Urinary bladder (tissue), 4 donors: Measurements from ENCODE around the gene GMEB1. TPM values are rescaled to one million over a fixed set of nuclear protein-coding genes. Genes with fewer than 3 reads are reported as not detected.
"Not testable (repeated sequence)": the region's sequence is repeated elsewhere in the genome, so short reads cannot be mapped to it uniquely, and the experiment has no call there.

ENCODE experiments used
- DNase-seq: peaks from one replicate; pipeline ENCODE4 v3.0.0-alpha.2; 2015; ENCODE audit errors: extremely low spot score
- H3K27ac ChIP-seq: one replicate; pipeline ENCODE4 v1.5.1; 2013; ENCODE audit warnings: low read depth, mild to moderate bottlenecking, moderate library complexity
- H3K36me3 ChIP-seq: one replicate; pipeline ENCODE4 v1.6.1; 2013; ENCODE audit warnings: mild to moderate bottlenecking, moderate library complexity; ENCODE audit not compliant: insufficient read depth
- H3K4me1 ChIP-seq: one replicate; pipeline ENCODE4 v1.6.1; 2013; ENCODE audit warnings: mild to moderate bottlenecking, moderate library complexity; ENCODE audit not compliant: insufficient read depth
- H3K4me3 ChIP-seq: one replicate; pipeline ENCODE4 v1.5.1; 2013; ENCODE audit warnings: low read depth, low read length
- WGBS: extraction: QIAGEN DNeasy Blood & Tissue Kit; methylation state at CpG from one replicate; pipeline ENCODE4 v1.1.7; 2013; 5-methylcytosine and 5-hydroxymethylcytosine counted together
- polyA plus RNA-seq: library from polyadenylated mRNA; stranded (reverse); fragments of 200-250 nt; gene quantifications from one replicate; pipeline ENCODE4 v1.2.3, GENCODE V29; 2013
- total RNA-seq: library from RNA; depleted of rRNA; stranded (reverse); fragments of >200 nt; gene quantifications from one replicate; pipeline ENCODE4 v1.2.3, GENCODE V29; 2014
- donor health status: healthy with polysubstance abuse.
- donor health status: healthy.

The GMEB1 gene
- total and polyA plus RNA-seq, 2 donors = 7.4 to 8.7 TPM

DNA sequence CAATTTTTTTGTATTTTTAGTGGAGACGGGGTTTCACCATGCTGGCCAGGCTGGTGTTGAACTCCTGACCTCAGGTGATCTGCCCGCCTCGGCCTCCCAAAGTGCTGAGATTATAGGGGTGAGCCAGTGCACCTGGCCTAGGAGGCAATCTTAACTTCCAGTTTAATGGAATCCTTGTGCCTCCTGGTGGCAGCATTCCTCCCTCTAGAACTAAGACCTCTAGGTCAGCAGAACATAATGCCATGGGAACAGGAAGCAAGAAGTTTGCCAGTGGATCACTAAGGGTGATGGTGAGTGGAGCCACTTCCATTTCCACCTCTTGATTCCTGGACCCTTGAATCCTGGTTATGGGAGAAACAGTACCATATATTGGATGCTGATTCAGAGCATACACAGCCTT, 14.7 kb upstream of the GMEB1 start:
- WGBS = 65% methylated on average over 3 of the region's 3 CpGs
- not testable (repeated sequence) for DNase-seq, H3K36me3 ChIP-seq, H3K4me1 ChIP-seq, H3K27ac ChIP-seq, H3K4me3 ChIP-seq

DNA sequence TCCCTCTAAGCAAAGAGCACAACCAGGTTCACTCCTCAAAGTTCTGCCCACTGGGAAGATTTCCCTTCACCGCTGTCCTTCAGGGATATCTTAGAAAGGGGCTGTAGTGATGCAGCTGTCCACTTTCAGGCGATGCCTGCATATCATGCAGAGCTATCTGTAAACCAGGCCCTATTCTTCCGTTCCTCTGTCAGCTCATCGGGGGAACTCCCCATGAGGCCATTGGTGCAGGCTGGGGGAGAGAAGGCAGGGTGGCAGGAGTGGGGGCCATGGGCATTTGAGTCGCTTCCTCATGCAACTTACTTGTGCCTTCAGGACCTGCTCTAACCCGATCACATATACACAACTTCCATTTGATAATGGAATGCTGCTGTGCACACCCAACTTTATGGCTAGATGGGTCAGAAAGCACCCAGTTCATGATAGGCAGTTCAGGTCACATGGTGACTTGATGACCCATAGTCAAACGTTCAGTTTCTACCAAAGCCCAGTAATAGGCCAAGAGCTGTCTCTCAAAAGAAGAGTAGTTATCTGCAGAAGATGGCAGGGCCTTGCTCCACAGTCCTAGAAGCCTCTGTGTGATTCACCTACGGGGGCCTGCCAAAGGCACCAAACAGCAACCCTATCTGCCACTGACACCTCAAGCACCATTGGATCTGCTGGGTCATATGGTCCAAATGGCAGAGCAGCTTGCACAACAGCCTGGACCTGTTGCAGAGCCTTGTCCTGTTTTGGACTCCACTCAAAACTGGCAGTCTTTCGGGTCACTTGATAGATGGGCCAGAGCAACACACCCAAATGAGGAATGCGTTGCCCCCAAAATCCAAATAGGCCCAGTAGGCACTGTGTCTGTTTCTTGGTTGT, 12.9 kb upstream of the GMEB1 start:
- H3K36me3 ChIP-seq, H3K4me3 ChIP-seq, H3K27ac ChIP-seq, DNase-seq, H3K4me1 ChIP-seq: not testable (repeated sequence)
- WGBS = 77% methylated on average over 10 of the region's 10 CpGs

DNA sequence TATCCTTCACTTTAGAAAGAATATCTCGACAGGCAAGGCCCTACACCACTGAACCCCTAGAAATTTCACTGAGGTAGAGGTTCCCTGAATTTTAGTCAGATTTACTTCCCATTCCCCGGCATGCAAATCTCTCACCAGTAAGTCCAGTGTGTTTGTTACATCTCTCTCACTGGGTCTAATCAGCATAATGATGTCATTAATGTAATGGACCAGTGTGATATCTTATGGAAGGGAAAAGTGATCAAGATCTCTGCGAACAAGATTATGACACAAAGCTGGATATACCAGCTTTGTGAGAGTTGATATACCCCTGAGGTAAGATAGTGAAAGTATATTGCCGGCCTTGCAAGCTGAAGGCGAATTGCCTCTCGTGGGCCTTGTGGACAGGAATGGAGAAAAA, 12.2 kb upstream of the GMEB1 start:
- H3K4me3 ChIP-seq = no peak overlapping the region
- no peaks in the 10 kb centered on the region for H3K36me3 ChIP-seq
- no peaks in the 10 kb centered on the region for H3K4me1 ChIP-seq
- 87% methylated on average over 6 of the region's 6 CpGs for WGBS
- no peak for DNase-seq
- H3K27ac ChIP-seq = no peak overlapping the region

DNA sequence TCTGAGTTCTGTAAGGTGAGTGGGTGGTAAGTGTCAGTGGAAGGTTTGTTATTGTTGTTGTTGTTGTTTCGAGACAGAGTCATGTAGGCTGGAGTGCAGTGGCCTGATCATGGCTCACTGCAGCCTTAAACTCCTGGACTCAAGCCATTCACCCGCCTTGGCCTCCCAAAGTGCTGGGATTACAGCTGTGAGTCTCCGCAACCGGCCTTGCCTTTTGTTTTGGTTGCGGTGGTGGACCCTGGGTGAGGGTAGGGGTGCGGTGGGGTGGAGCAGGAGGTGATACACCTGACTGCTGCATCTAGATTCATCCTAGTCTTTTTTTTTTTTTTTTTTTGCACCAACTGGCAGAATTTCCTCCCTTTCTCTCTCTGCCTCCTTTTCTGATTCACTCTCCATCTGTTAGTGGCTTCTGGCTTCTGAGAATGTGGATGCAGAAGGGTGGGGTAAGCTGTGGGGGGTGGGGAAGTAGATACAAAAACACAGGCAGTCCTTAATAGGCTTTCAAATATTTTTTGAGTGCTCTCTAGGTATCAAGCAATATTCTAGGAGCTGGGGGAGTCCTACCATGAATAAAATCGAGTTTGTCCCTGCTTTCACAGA, 4.6 kb upstream of the GMEB1 start:
- H3K4me1 ChIP-seq = no peaks in the 10 kb centered on the region
- H3K27ac ChIP-seq = no peak overlapping the region
- H3K36me3 ChIP-seq = no peaks in the 10 kb centered on the region
- no peak overlapping the region for H3K4me3 ChIP-seq
- WGBS = 69% methylated on average over 7 of the region's 7 CpGs
- no peak for DNase-seq

DNA sequence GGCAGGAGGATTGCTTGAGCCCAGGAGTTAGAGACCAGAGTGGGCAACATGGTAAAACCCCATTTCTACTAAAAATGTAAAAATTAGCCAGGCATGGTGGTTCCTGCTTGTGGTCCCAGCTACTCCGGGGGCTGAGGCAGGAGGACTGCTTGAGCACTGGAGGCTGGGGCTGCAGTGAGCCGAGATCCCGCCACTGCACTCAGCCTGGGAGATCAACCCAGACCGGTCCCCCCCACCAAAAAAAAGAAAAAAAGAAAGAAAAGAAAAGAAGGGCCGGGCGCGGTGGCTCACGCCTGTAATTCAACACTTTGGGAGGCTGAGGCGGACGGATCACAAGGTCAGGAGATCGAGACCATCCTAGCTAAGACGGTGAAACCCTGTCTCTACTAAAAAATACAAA, 1.8 kb upstream of the GMEB1 start:
- no peak for DNase-seq
- 96% methylated on average over 12 of the region's 12 CpGs for WGBS
- H3K36me3 ChIP-seq = no peaks in the 10 kb centered on the region
- H3K4me1 ChIP-seq = no peaks in the 10 kb centered on the region
- no peak overlapping the region for H3K4me3 ChIP-seq
- H3K27ac ChIP-seq = no peak overlapping the region

DNA sequence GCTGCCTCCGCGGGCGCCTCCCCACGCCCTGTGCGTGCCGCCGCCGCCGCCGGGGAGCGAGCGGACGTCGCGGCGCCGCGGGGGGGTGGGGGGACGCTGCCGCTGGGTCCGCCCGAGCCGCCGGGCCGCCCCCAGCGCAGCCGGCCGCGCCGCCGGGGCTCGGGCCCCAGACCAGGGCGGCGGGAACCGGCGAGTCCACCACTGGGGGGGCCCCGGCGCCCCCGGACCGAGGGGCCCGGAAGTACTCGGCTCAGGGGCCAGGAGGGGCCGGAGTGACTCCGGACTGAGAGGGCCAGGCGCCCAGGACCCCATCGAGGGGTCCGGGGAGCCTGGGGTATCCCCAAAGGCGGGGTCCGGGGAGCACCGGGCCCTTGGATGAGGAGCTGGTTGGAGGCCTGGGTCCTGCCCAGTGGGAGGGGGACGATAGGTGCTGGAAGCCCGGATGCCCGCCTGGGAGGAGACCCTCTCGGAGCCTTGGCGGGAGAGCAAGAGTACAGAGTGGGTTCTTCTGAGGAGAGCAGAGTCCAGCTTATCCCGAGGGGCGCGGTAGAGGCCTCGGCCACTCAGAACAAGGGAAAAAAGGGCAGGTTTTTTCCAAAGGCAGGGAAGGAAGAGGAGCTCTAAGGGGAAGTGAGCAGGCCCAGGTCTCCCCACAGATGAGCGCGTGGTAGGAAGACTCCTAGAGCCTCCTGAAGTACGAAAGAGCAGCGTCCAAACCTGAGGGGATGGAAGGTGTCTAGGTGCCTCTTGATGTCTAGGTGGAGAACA, 556 bp downstream of the GMEB1 start:
- H3K27ac ChIP-seq = peak overlapping the region; percentile 97
- no peaks in the 10 kb centered on the region for H3K36me3 ChIP-seq
- WGBS = under 1% methylated on average over 59 of the region's 63 CpGs
- DNase-seq = no peak
- no peaks in the 10 kb centered on the region for H3K4me1 ChIP-seq
- H3K4me3 ChIP-seq = peak overlapping the region; percentile 92

DNA sequence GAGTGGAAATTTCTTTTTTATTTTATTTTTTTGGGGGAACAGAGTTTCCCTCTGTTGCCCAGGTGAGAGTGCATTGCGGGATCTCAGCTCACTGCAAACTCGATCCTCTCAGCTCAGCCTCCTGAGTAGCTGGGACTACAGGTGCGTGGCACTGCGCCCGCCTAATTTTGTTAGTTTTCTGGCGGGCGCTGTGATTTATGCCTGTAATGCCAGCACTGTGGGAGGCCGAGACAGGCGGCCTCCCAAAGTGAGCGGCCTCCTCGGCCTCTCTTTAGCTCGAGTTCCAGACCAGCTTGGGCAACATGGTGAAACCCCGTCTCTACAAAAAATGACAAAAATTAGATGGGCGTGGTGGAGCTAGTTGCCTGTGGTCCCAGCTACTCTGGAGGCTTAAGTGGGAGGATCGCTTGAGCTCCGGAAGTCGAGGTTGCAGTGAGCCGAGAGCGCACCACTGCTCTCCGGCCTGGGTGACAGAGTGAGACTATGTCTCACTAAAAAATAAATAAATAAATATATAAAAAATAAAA, 2.7 kb downstream of the GMEB1 start:
- no peak for DNase-seq
- WGBS = 95% methylated on average over 20 of the region's 20 CpGs
- no peak overlapping the region for H3K27ac ChIP-seq
- no peaks in the 10 kb centered on the region for H3K36me3 ChIP-seq
- no peak overlapping the region for H3K4me3 ChIP-seq
- H3K4me1 ChIP-seq = no peaks in the 10 kb centered on the region

DNA sequence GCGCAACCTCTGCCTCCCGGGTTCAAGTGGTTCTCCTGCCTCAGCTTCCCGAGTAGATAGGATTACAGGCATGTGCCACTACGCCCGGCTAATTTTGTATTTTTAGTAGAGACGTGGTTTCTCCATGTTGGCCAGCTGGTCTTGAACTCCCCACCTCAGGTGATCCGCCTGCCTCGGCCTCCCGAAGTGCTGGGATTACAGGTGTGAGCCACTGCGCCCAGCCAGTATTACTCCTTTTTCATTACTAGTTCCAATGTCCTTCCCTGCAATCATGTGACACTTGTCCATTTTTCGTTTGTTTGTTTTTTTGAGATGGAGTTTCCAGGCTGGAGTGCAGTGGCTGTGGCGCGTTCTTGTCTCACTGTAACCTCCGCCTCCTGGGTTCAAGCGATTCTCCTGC, 4.4 kb downstream of the GMEB1 start:
- H3K4me3 ChIP-seq, DNase-seq, H3K27ac ChIP-seq, H3K4me1 ChIP-seq, H3K36me3 ChIP-seq: not testable (repeated sequence)
- WGBS = 96% methylated on average over 15 of the region's 15 CpGs

DNA sequence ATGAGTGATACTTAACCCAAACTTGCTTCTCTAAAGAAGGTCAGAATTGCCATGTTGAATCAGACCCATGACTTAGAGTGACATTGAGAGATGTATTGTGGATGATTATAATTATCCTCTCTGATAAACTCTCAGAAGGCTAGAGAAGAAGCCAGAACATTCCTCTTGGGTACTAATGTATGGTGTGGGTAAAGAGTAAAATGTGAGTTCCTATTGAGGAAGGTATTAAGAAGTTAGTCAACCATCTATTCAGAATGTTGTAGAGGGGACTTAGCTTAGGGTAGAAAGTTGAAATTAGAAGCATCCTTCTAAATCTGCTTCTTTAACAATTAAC, 7.3 kb downstream of the GMEB1 start:
- H3K27ac ChIP-seq = no peak overlapping the region
- no peaks in the 10 kb centered on the region for H3K4me1 ChIP-seq
- no peak overlapping the region for H3K4me3 ChIP-seq
- H3K36me3 ChIP-seq = peaks cover 2% of the 10 kb centered on the region
- no peak for DNase-seq

DNA sequence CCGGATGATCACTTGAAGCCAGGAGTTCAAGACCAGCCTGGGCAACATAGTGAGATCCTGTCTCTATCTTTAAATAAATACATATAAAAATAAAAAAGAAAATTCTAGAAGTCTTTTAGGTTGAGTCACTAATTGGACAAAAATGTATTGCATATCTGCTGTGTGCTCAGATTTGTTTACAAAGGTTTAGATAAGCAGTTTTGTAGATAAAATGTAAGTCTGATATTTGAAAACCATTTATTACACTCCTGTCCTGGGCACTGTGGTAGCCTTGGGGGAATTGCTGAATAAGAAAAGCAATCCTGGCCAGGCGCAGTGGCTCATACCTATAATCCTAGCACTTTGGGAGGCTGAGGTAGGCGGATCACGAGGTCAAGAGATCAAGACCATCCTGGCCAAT, 11.6 kb downstream of the GMEB1 start:
- H3K36me3 ChIP-seq = peaks cover 2% of the 10 kb centered on the region
- WGBS = 78% methylated on average over 4 of the region's 4 CpGs
- DNase-seq = no peak
- H3K27ac ChIP-seq = no peak overlapping the region
- H3K4me3 ChIP-seq = no peak overlapping the region
- no peaks in the 10 kb centered on the region for H3K4me1 ChIP-seq

DNA sequence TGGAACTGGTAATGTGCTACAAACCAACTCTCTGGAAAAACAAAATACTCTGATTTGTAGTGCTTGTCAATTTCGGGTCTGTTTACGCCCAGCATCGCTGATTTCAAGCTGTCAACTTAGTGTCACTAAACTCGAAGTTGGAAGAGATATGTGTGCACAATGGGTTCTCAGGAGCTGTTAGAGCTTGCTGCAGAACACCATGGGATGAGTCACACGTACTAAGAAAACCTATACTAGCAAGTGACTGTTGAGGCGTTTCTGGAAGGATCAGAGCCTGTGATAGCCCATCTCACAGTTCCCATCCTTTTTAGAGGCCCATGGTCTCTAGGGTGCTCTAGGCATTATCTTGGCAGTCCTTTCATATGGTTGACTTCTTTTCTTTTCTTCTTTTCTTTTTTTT, 14.3 kb downstream of the GMEB1 start:
- peaks cover 2% of the 10 kb centered on the region for H3K36me3 ChIP-seq
- no peak overlapping the region for H3K4me3 ChIP-seq
- no peak for DNase-seq
- no peaks in the 10 kb centered on the region for H3K4me1 ChIP-seq
- no peak overlapping the region for H3K27ac ChIP-seq
- WGBS = 86% methylated on average over 6 of the region's 6 CpGs

DNA sequence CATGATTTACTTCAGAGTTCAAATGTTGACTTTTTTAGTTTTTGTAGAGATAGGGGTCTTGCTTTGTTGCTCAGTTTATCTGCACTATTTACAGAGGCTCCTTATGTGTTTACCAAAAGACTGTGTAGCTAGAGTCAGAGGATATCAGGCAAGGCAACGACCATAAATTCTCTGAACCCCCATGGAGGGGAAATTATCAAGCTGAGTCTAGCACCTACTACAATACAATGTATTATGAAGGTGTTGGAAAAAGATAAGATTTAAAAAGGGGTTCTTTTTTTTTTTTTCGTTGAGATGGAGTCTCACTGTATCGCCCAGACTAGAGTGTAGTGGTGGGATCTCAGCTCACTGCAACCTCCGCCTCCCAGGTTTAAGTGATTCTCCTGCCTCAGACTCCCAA, 16.4 kb downstream of the GMEB1 start:
- Histone ChIP-seq H3K4me3 (no peak overlapping the region), H3K36me3 (no peaks in the 10 kb centered on the region), H3K4me1 (no peaks in the 10 kb centered on the region), H3K27ac (no peak overlapping the region)
- no peak for DNase-seq
- WGBS = 83% methylated on average over 4 of the region's 4 CpGs

DNA sequence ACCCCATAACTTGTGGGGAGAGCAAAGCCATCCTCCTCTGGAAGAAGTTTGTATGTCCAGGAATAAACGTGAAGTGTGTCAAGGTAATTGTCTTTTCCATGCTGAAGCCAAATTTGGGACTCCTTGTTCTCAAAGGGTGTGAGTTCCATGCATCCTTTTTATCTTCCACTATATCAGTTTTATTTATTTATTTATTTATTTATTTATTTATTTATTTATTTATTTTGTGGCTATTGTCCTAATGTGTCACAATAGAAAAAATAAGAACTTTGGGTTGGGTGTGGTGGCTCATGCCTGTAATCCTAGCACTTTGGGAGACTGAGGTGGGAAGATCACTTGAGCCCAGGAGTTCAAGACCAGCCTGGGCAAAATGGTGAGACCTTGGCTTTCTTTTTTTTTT, 23.0 kb downstream of the GMEB1 start:
- H3K27ac ChIP-seq, H3K4me3 ChIP-seq: not testable (repeated sequence)

DNA sequence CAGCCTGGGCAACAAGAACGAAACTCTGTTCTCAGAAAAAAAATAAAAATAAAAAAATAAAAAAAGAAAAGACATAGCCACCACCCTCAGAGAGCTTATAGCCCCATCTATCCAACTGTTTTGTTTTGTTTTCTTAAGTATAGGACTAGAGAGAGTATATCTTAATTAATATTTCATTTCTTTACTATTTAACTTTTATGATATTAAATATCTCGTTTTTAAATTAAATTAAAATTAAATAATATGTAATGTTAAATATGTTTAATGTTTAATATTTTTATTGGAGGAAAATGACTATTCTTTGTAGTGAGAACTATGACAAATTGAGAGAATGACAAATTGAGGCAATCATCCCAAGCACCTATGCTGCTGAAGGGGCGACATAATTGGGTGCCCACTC, 35.0 kb downstream of the GMEB1 start:
- Histone ChIP-seq H3K4me3 (no peak overlapping the region), H3K4me1 (no peaks in the 10 kb centered on the region), H3K36me3 (peaks cover 10% of the 10 kb centered on the region), H3K27ac (no peak overlapping the region)
- no peak for DNase-seq
- WGBS = 91% methylated on average over 3 of the region's 3 CpGs

More for the DNA sequence above, 23.0 kb downstream of the GMEB1 start:
- H3K4me1 ChIP-seq, DNase-seq, H3K36me3 ChIP-seq: not testable (repeated sequence)
- WGBS = 89% methylated on average over 1 of the region's 1 CpG
